Sigmoid colon (tissue), 7 donors: ENCODE data around the gene NAV1. TPM values are rescaled to one million over a fixed set of nuclear protein-coding genes. Genes with fewer than 3 reads are reported as not detected.

Source experiments
- DNase-seq: peaks from one replicate; pipeline ENCODE4 v3.0.0-alpha.2; 2019
- H3K27ac ChIP-seq, 4 donors: fragments of 200-600 bp; sonication (generic); one replicate each; pipeline ENCODE4 v1.5.1; 2016 to 2019; ENCODE audit warnings: mild to moderate bottlenecking in 1 of 4
- H3K27me3 ChIP-seq, 3 donors: fragments of 200-600 bp; sonication (generic); one replicate each; pipeline ENCODE4 v1.5.1; 2019; ENCODE audit warnings: mild to moderate bottlenecking in 1 of 3
- H3K36me3 ChIP-seq, 4 donors: fragments of 200-600 bp; sonication (generic); one replicate each; pipeline ENCODE4 v1.5.1; 2016 to 2019
- H3K4me1 ChIP-seq, 4 donors: fragments of 200-600 bp; sonication (generic); one replicate each; pipeline ENCODE4 v1.5.1; 2017 to 2019
- H3K4me3 ChIP-seq, 4 donors: fragments of 200-600 bp; sonication (generic); one replicate each; pipeline ENCODE4 v1.5.1; 2017 to 2019; ENCODE audit warnings: mild to moderate bottlenecking in 2 of 4, moderate library complexity in 1 of 4
- H3K9me3 ChIP-seq, 4 donors: fragments of 200-600 bp in 3 of 4; sonication (generic) in 3 of 4; one replicate each; pipeline versions ENCODE4 v1.5.1 to v1.6.1; 2013 to 2019
- EP300 ChIP-seq, 4 donors: sonication (generic); formaldehyde crosslinking; IDR thresholded peaks; one replicate each; pipeline ENCODE4 v1.6.1; 2017; ENCODE audit warnings: antibody characterized with exemption in 4 of 4
- POLR2A ChIP-seq, 2 donors: fragments of 450-650 bp; IDR thresholded peaks; one replicate each; pipeline ENCODE4 v1.6.1; 2016; ENCODE audit warnings: antibody characterized with exemption in 2 of 2, mild to moderate bottlenecking in 2 of 2, moderate library complexity in 2 of 2
- POLR2AphosphoS5 ChIP-seq, 4 donors: sonication (generic); formaldehyde crosslinking; IDR thresholded peaks; one replicate each; pipeline ENCODE4 v1.6.1; 2017; ENCODE audit warnings: antibody characterized with exemption in 4 of 4
- WGBS, 2 donors: extraction: QIAGEN DNeasy Blood & Tissue Kit; methylation state at CpG; one replicate each; pipeline ENCODE4 v1.1.7; 2013; 5-methylcytosine and 5-hydroxymethylcytosine counted together
- intact Hi-C: fragments of 100-400 bp; cut with DNase I; formaldehyde crosslinking; loops from one replicate; pipeline ENCODE4 v1.15.1; 2023
- polyA plus RNA-seq, 3 donors: library from polyadenylated mRNA; stranded (reverse); fragments of 200-250 nt; gene quantifications; one replicate each; pipeline ENCODE4 v1.2.3, GENCODE V29; 2013
- total RNA-seq, 4 donors: library from RNA; depleted of rRNA; stranded (reverse); fragments of >200 nt; gene quantifications; one replicate each; pipeline ENCODE4 v1.1.0, GENCODE V29; 2016
- TF ChIP-seq, protein P1 (sequence below), 4 experiments: fragments of 450-650 bp in 3 of 4; fragments of 200-600 bp in 1 of 4; IDR thresholded peaks; one replicate each; pipeline ENCODE4 v1.5.1; 2016 to 2019; ENCODE audit warnings: antibody characterized with exemption in 4 of 4, mild to moderate bottlenecking in 3 of 4, moderate library complexity in 2 of 4
- donor health status: healthy with polysubstance abuse.
- donor health status: Bipolar disorder and iron deficiency.
- donor health status: healthy.

Gene NAV1
- total and polyA plus RNA-seq, 7 donors = 1.8 to 44.9 (median 17.1) TPM

DNA sequence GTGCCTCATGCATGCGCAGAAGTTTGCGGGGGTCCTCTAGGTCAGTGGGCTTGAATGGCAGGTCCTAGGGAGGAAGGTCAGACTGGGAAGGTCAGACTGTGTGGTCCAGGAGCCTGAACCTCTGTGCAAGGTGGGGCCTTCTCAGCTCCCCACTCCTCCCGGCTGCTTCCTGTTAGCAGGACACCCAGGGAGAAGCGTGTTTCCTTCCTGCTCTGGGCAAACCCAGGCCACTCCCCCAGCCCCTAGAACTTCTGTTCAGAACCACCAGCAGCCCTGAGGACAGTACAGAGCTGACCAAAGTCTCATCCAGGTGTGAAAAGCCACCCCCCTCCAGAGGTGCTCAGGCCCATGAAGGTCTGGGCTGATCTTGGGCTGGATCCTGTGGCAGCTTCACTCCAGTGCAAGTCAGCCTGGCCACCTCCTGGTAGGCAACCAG, 29.9 kb downstream of the NAV1 start:
- intact Hi-C loops = no loop called here
- WGBS, 2 donors = 66 to 78% methylated on average over 4 of the region's 4 CpGs

DNA sequence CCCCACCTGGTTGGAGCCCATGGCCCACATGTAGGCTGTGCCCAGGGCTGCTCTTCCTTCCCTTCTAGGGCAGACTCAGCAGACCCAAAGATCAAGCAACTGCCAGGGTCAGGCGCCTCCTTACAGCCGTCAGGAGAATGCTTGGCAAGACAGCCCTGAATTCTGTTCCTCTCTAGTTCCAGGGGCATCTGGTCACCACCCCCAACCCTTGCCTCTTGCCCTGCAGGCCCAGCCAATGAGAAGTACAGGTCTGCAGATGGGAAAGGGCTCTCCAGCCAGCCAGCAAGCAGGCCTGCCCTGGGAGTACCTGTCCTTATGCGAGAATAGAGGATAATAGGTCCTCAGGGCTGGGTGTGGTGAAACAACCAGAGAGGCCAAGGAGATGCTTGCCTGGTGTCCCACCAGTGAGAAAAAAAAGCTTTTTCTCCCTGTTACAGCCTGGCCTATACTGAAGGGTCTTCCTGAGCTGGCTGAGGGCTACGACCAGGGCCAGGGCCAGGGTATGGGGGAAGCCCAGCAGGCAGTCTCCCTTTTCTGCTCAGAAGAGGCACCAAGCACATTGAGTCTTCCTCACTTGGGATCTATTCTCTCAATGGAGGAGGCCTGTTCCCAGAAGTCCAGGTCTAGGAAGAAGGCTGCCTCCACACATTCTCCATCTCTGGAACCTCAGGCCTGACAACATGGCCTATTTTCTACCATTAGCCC, 31.4 kb downstream of the NAV1 start:
- Histone ChIP-seq H3K27ac (no peak overlapping the region), H3K36me3 (no peaks in the 10 kb centered on the region), H3K27me3 (no peaks in the 10 kb centered on the region), H3K4me1 (peaks cover 0 to 27% (median 25%) of the 10 kb centered on the region in 4 donors), H3K9me3 (no peaks in the 10 kb centered on the region), H3K4me3 (no peak overlapping the region)
- intact Hi-C loops = no loop called here
- WGBS, 2 donors = 90 to 92% methylated on average over 4 of the region's 4 CpGs
- TF ChIP-seq EP300 (IDR thresholded peaks at IDR 0.05) (no peak), POLR2AphosphoS5 (IDR thresholded peaks at IDR 0.05) (no peak), POLR2A (IDR thresholded peaks at IDR 0.05) (no peak)
- TF ChIP-seq, protein P1, sequence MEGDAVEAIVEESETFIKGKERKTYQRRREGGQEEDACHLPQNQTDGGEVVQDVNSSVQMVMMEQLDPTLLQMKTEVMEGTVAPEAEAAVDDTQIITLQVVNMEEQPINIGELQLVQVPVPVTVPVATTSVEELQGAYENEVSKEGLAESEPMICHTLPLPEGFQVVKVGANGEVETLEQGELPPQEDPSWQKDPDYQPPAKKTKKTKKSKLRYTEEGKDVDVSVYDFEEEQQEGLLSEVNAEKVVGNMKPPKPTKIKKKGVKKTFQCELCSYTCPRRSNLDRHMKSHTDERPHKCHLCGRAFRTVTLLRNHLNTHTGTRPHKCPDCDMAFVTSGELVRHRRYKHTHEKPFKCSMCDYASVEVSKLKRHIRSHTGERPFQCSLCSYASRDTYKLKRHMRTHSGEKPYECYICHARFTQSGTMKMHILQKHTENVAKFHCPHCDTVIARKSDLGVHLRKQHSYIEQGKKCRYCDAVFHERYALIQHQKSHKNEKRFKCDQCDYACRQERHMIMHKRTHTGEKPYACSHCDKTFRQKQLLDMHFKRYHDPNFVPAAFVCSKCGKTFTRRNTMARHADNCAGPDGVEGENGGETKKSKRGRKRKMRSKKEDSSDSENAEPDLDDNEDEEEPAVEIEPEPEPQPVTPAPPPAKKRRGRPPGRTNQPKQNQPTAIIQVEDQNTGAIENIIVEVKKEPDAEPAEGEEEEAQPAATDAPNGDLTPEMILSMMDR (IDR thresholded peaks at IDR 0.05) = no peak
- DNase-seq = peak; percentile 55

More for the DNA sequence above, 29.9 kb downstream of the NAV1 start:
- H3K4me3 ChIP-seq = no peak overlapping the region
- no peaks in the 10 kb centered on the region for H3K27me3 ChIP-seq
- H3K9me3 ChIP-seq = no peaks in the 10 kb centered on the region
- DNase-seq = peak; percentile 57
- TF ChIP-seq POLR2AphosphoS5 (IDR thresholded peaks at IDR 0.05) (no peak), POLR2A (IDR thresholded peaks at IDR 0.05) (no peak), EP300 (IDR thresholded peaks at IDR 0.05) (no peak)
- TF ChIP-seq, protein P1 (IDR thresholded peaks at IDR 0.05) = no peak
- no peaks in the 10 kb centered on the region for H3K36me3 ChIP-seq
- no peak overlapping the region for H3K27ac ChIP-seq
- H3K4me1 ChIP-seq = peaks cover 0 to 32% (median 21%) of the 10 kb centered on the region in 4 donors

DNA sequence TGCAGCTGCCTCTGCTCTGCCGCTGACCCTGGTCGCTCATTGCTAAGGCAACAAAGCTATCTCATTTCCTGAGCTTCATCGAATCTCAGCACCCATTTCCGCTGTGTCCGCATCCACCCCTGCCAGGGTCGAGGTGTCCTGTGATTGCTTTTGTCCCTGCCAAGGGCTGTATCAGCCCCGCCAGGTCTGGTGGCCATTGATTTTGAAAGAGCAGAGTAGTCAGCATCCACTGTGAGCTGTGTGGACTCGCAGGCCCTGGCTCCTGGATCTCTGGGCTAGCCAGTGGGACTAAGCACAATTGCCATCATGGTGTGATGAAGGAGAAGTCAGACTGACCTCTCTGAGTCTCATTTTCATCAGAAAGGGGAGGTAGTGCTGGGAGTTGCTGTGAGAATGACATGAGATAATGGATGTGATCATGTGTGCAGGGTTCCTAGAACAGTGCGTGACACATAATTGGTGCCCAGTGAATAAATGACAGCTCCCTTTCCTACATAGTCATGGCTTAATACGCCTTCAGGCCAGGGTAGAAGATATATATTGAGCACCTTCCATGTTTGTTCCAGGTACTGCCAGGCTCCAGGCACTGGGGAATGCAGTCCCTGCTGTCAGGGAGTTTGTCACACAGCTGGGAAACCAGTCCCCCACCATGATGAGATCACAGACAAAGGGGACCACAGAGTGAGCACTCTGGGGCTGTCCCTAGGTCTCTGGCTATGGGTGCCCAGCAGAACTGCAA, 32.1 kb downstream of the NAV1 start:
- peak; percentile 63 for DNase-seq

DNA sequence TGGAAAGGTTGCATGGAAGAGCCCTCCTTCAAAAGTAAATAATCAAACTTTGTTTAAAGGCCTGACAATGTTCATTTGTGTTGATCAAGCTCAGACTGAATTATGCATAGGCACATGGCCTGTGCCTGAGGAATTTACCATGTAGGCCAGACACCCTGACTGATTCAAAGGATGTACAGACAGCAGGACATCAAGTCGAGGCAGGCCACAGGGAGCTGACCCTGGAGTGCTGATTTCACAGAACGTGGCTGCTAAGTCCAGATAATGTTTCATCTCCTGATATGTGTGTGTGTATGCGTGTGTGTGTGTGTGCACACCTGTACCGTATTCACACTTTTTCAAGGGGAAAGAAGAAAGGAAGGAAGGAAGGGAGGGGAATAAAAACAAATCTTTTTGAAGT, 34.1 kb downstream of the NAV1 start:
- Histone ChIP-seq H3K4me3 (no peak overlapping the region), H3K27me3 (no peaks in the 10 kb centered on the region), H3K9me3 (no peaks in the 10 kb centered on the region), H3K27ac (no peak overlapping the region), H3K4me1 (peaks cover 0 to 15% (median 14%) of the 10 kb centered on the region in 4 donors), H3K36me3 (no peaks in the 10 kb centered on the region)
- intact Hi-C loops = no loop called here
- WGBS, 2 donors = 72 to 76% methylated on average over 4 of the region's 4 CpGs
- peak; percentile 11 for DNase-seq
- TF ChIP-seq POLR2A (IDR thresholded peaks at IDR 0.05) = no peak
- TF ChIP-seq EP300 (IDR thresholded peaks at IDR 0.05) = no peak
- TF ChIP-seq POLR2AphosphoS5 (IDR thresholded peaks at IDR 0.05) = no peak
- TF ChIP-seq, protein P1 (IDR thresholded peaks at IDR 0.05) = no peak

More for the DNA sequence above, 32.1 kb downstream of the NAV1 start:
- 87 to 88% methylated on average over 10 of the region's 10 CpGs for WGBS, 2 donors
- no peak overlapping the region for H3K27ac ChIP-seq
- no peaks in the 10 kb centered on the region for H3K9me3 ChIP-seq
- H3K4me3 ChIP-seq = no peak overlapping the region
- peaks cover 0 to 20% (median 18%) of the 10 kb centered on the region in 4 donors for H3K4me1 ChIP-seq
- intact Hi-C loops = no loop called here
- TF ChIP-seq, protein P1 (IDR thresholded peaks at IDR 0.05) = no peak
- TF ChIP-seq POLR2A (IDR thresholded peaks at IDR 0.05) (no peak), EP300 (IDR thresholded peaks at IDR 0.05) (no peak), POLR2AphosphoS5 (IDR thresholded peaks at IDR 0.05) (no peak)
- no peaks in the 10 kb centered on the region for H3K27me3 ChIP-seq
- H3K36me3 ChIP-seq = no peaks in the 10 kb centered on the region
